Measurements from ENCODE around the gene AKAP17A.
"Not testable (repeated sequence)": the region's sequence is repeated elsewhere in the genome, so short reads cannot be mapped to it uniquely, and the experiment has no call there.

Gene AKAP17A

DNA sequence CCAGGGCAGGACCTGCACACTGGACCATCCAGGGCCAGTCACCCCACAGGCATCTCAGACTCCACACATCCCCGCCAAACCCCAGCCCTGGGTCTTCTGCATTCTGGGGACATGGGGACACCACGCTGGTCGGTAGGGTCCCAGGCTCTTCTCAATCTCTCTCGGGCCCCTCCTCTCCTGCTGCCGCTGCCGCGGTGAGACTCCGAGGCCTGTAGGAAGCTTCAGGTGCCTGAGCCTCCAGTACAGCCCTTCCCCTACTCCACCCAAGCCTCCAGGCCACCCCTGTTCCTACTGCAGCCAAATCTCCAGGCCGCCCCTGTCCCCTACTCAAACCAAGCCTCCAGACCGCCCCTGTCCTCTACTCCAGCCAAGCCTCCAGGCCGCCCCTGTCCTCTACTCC lies 17.9 kb downstream of the AKAP17A start:
- no peak for DNase-seq

DNA sequence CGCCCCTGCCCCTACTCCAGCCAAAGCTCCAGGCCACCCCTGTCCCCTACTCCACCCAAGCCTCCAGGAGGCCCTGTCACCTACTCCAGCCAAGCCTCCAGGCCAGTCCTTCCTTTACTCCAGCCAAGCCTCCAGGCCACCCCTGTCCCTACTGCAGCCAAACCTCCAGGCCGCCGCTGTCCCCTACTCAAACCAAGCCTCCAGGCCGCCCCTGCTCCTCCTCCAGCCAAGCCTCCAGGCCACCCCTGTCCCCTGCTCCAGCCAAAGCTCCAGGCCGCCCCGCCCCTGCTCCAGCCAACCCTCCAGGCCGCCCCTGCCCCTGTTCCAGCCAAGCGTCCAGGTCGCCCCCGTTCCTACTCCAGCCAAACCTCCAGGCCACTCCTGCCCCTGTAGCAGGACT lies 18.4 kb downstream of the AKAP17A start:
- no peak for DNase-seq

DNA sequence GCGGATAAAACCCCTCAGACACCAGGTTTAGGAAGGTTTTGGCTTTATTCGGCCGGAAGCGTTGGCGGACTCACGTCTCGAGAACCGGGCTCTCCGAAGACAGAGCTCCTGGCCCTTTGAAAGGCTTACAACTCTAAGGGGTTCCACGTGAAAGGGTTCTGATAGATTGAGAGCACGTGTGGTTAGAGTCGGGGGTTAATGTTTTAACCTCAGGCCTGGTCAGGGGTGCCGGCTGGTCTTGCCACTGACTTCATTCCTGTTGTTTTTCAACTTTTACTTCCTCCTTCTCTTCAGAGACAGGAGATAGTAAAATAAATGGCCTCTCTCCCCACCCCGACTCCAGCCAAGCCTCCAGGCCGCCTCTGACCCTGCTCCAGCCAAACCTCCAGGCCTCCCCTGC lies 18.8 kb downstream of the AKAP17A start:
- DNase-seq: no peak

- DNase-seq: no peak
These were observed 19.3 kb downstream of the AKAP17A start for GRCh38 chrX:1610736-1611135.

- DNase-seq: no peak
These were observed 21.4 kb downstream of the AKAP17A start for GRCh38 chrX:1612641-1613286.

GRCh38 chrX:1614927-1615326 lies 23.5 kb downstream of the AKAP17A start, which contains the start of gene ASMT:
Gene ASMT, plus strand, starts transcription at chrX:1615059. Its CDS starts 141 bp downstream, at chrX:1615200.
- DNase-seq: no peak

DNA sequence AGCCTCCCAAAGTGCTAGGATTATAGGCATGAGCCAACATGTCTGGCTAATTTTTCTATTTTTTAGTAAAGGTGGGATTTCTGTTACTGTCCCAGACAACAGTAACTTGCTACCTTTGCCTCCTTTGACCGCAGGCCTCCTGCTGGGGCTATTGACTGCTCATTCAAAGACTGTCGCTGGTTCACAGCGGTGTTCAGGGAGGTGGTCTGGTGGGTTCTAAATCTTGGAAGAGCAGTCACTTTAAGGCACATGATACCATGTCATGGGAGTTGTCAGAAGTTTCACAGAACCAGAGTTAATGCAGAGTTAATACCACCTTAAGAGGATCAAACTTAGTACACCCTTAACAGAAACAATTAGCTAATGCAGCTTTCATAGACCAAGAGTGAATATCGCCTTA lies 27.3 kb downstream of the AKAP17A start:
- no peak for DNase-seq

- no peak for DNase-seq
These were observed 32.3 kb downstream of the AKAP17A start for GRCh38 chrX:1623691-1624090.

- DNase-seq: not testable (repeated sequence)
These were observed 32.9 kb downstream of the AKAP17A start for GRCh38 chrX:1624158-1624860.

DNA sequence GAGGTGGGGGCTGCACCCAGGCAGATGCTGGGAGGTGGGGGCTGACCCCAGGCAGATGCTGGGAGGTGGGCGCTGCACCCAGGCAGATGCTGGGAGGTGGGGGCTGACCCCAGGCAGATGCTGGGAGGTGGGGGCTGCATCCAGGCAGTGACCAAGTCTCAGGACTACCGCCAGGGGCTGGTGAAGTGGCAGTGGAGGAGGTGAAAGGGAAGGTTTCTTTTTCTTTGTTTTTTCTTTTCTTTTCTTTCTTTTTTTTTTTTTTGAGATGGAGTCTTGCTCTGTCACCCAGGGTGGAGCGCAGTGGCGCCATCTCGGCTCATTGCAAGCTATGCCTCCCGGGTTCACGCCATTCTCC lies 33.4 kb downstream of the AKAP17A start:
- DNase-seq: not testable (repeated sequence)

- no peak for DNase-seq
These were observed 37.8 kb downstream of the AKAP17A start for GRCh38 chrX:1629244-1629643.

DNA sequence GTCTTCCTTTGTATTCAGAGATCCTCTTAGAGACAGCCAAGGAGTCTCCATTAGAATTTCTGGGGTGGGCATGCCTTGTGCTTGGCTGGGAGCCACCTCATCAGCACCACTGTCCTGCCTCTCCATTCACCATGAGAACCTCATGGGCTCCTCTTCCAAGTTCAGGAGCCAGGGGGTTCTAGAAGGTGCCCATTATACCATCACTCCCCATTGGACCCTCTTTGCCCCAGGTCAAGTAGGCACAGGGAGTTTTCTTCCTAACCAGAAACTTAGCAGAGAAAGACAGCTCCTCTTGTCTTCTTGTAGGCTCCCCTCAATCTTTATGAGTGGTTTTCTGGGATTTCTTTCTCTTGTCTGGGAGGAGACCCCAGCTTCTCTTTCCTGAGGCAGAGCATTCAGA lies 54.6 kb downstream of the AKAP17A start:
- no peak for DNase-seq

GRCh38 chrX:1649621-1650020 lies 58.2 kb downstream of the AKAP17A start:
- DNase-seq: peak; percentile 13

Measured in fibroblast of skin of back (primary cell).